Measurements from ENCODE around the gene NSMF.
A peak's percentile ranks its signal among the peaks of the same experiment; 100 is the strongest.
"Not testable (repeated sequence)": the region's sequence is repeated elsewhere in the genome, so short reads cannot be mapped to it uniquely, and the experiment has no call there.

The NSMF gene

GRCh38 chr9:137474271-137474670, 15.1 kb upstream of the NSMF start:
- no peak for DNase-seq

- DNase-seq: no peak
These were observed 11.7 kb upstream of the NSMF start for GRCh38 chr9:137470785-137471184.

- no peak for DNase-seq
These were observed 8.8 kb upstream of the NSMF start for GRCh38 chr9:137467896-137468295.

GRCh38 chr9:137467161-137467581, 8.0 kb upstream of the NSMF start:
- no peak for DNase-seq

- not testable (repeated sequence) for DNase-seq
These were observed 7.4 kb upstream of the NSMF start for GRCh38 chr9:137466389-137467085.

- DNase-seq: no peak
These were observed 6.7 kb upstream of the NSMF start for GRCh38 chr9:137465720-137466388.

GRCh38 chr9:137465000-137465719, 6.0 kb upstream of the NSMF start:
- no peak for DNase-seq

GRCh38 chr9:137464291-137464999, 5.3 kb upstream of the NSMF start:
- no peak for DNase-seq

GRCh38 chr9:137463931-137464290, 4.8 kb upstream of the NSMF start:
- DNase-seq: no peak

- no peak for DNase-seq
These were observed 4.1 kb upstream of the NSMF start for GRCh38 chr9:137462986-137463930.

GRCh38 chr9:137462396-137462985, 3.4 kb upstream of the NSMF start:
- DNase-seq: no peak

GRCh38 chr9:137461663-137462395, 2.7 kb upstream of the NSMF start:
- DNase-seq: peak; percentile 94

- no peak for DNase-seq
These were observed 2.2 kb upstream of the NSMF start for GRCh38 chr9:137461316-137461662.

GRCh38 chr9:137460363-137461315, 1.5 kb upstream of the NSMF start:
- DNase-seq: no peak

GRCh38 chr9:137459601-137460362, 648 bp upstream of the NSMF start:
- no peak for DNase-seq

- DNase-seq: no peak
These were observed 661 bp downstream of the NSMF start for GRCh38 chr9:137458194-137459151.

- no peak for DNase-seq
These were observed 1.5 kb downstream of the NSMF start for GRCh38 chr9:137457406-137458193.
